ENCODE data around the gene RPS23. TPM values are rescaled to one million over a fixed set of nuclear protein-coding genes. Genes with fewer than 3 reads are reported as not detected.

The RPS23 gene
- total and polyA plus RNA-seq, 2 experiments from 2014 or later, result 702 to 1,239 TPM

DNA sequence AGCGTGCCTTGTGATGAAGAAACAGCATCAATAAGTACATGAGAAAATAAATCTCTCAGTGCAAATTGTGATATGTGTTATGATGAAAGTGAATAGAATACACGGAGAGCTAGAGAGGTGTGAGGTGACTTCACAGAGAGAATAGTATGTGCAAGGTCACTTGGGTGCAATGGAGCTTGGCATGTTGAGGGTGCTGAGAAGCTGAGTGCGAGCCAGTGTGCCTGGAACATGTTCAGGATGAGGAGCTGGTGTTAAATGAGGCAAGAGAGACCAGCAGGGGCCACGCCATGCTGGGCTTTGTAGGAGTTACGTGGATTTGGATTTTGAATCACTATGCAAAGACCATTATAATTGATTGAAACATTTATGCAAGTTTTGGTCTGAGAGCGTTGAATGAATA lies 12.8 kb upstream of the RPS23 start:
- Histone ChIP-seq H3K4me3 (no peak overlapping the region), H3K9me3 (ENCODE audit: low read depth) (no peaks in the 10 kb centered on the region), H3K4me1 (ENCODE audit: low read depth) (peaks cover 9% of the 10 kb centered on the region), H3K27me3 (no peaks in the 10 kb centered on the region), H3K36me3 (no peaks in the 10 kb centered on the region), H3K27ac (no peak overlapping the region)
- DNase-seq (ENCODE audit: low read depth in 1 of 2, low spot score in 1 of 2), result no peak
- TF ChIP-seq, protein P1, sequence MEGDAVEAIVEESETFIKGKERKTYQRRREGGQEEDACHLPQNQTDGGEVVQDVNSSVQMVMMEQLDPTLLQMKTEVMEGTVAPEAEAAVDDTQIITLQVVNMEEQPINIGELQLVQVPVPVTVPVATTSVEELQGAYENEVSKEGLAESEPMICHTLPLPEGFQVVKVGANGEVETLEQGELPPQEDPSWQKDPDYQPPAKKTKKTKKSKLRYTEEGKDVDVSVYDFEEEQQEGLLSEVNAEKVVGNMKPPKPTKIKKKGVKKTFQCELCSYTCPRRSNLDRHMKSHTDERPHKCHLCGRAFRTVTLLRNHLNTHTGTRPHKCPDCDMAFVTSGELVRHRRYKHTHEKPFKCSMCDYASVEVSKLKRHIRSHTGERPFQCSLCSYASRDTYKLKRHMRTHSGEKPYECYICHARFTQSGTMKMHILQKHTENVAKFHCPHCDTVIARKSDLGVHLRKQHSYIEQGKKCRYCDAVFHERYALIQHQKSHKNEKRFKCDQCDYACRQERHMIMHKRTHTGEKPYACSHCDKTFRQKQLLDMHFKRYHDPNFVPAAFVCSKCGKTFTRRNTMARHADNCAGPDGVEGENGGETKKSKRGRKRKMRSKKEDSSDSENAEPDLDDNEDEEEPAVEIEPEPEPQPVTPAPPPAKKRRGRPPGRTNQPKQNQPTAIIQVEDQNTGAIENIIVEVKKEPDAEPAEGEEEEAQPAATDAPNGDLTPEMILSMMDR (IDR thresholded peaks at IDR 0.05; ENCODE audit: low read depth, low read length), result no peak

DNA sequence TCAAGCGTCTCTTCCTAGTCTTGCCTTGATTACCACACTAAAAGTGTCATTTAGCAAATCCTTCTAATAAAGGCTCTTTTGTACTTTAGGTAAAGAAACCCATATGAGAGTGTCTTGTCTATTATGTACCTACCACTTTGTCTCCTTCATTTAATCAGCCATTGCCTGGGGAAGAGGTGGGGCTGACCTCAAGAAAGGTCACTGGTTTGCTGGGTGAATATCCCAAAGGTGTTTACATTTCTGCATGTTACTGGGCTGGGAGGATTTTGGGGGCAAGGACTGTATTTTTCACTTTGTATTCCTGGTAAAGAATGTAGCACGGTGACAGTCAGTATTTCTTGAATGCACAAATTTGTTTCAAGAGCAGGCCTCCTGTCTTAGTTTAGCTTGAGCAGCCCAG lies 11.9 kb upstream of the RPS23 start:
- H3K4me3 ChIP-seq, result no peak overlapping the region
- no peak overlapping the region for H3K27ac ChIP-seq
- H3K4me1 ChIP-seq (ENCODE audit: low read depth), result peaks cover 9% of the 10 kb centered on the region
- no peaks in the 10 kb centered on the region for H3K27me3 ChIP-seq
- H3K36me3 ChIP-seq, result no peaks in the 10 kb centered on the region
- no peak for DNase-seq (ENCODE audit: low read depth in 1 of 2, low spot score in 1 of 2)
- no peaks in the 10 kb centered on the region for H3K9me3 ChIP-seq (ENCODE audit: low read depth)
- TF ChIP-seq, protein P1 (IDR thresholded peaks at IDR 0.05; ENCODE audit: low read depth, low read length), result no peak

DNA sequence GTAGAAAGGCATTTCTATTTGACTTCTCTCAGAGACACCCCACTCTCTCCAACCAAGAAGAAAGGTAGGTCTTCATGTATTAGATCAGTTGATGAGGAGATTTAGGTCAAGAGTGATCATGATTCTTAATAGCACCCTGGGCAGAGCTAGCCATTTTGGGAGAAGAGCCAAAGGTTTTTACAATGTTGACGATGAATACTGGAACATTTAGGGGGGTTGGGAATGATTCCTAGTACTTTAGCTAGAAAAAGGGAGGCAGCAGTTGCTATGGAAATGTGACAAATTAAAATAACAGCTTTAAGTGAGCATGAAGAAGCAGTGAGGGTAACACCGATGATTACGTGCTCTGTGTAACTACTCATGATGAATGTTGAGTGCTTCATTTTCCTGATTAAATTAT lies 9.5 kb upstream of the RPS23 start:
- peaks cover 4% of the 10 kb centered on the region for H3K4me1 ChIP-seq (ENCODE audit: low read depth)
- H3K27me3 ChIP-seq, result no peaks in the 10 kb centered on the region
- no peak overlapping the region for H3K4me3 ChIP-seq
- H3K36me3 ChIP-seq, result no peaks in the 10 kb centered on the region
- TF ChIP-seq, protein P1 (IDR thresholded peaks at IDR 0.05; ENCODE audit: low read depth, low read length), result no peak
- no peaks in the 10 kb centered on the region for H3K9me3 ChIP-seq (ENCODE audit: low read depth)
- H3K27ac ChIP-seq, result no peak overlapping the region
- no peak for DNase-seq (ENCODE audit: low read depth in 1 of 2, low spot score in 1 of 2)

DNA sequence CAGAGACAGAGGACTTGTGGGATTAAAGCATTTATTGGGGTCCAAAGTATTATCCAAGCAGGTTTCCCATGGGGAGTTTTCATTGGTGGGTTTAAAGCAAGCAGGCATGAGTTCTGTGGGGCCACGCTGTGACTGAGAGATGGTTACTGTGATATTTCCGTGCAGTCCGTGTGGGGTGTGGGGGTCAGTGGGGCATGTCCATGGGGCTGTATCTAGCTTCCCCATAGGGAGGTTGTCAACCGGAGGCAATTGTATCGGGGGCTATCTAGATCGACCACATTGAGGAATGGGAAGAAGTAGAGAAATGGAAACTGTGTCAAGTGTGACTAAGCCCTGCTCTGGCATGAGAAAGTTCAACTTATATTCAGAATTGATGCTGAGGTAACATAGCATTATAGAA lies 7.1 kb upstream of the RPS23 start:
- no peak for DNase-seq (ENCODE audit: low read depth in 1 of 2, low spot score in 1 of 2)
- H3K36me3 ChIP-seq, result no peaks in the 10 kb centered on the region
- no peaks in the 10 kb centered on the region for H3K27me3 ChIP-seq
- TF ChIP-seq, protein P1 (IDR thresholded peaks at IDR 0.05; ENCODE audit: low read depth, low read length), result no peak
- no peak overlapping the region for H3K4me3 ChIP-seq
- peaks cover 4% of the 10 kb centered on the region for H3K4me1 ChIP-seq (ENCODE audit: low read depth)
- no peaks in the 10 kb centered on the region for H3K9me3 ChIP-seq (ENCODE audit: low read depth)
- H3K27ac ChIP-seq, result no peak overlapping the region

DNA sequence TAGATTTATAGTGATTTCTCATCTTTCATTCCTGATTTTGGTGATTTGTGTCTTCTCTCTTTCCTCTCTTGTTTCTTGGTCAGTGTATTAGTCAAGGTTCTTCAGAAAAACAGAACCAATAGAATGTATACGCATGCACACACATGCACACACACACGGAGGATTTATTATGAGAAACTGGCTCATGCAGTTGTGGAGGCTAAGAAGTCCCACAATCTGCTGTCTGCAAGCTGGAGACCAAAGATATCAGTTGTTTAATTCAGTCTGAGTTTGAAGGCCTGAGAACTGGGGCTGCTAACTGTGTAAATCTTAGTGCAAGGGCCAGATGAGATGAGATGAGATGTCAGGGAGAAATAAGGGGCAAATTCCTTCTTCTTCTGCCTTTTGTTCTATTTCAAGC lies 5.7 kb upstream of the RPS23 start:
- Histone ChIP-seq H3K4me1 (ENCODE audit: low read depth) (no peaks in the 10 kb centered on the region), H3K27ac (no peak overlapping the region), H3K4me3 (no peak overlapping the region), H3K36me3 (no peaks in the 10 kb centered on the region), H3K9me3 (ENCODE audit: low read depth) (no peaks in the 10 kb centered on the region), H3K27me3 (no peaks in the 10 kb centered on the region)
- no peak for DNase-seq (ENCODE audit: low read depth in 1 of 2, low spot score in 1 of 2)
- TF ChIP-seq, protein P1 (IDR thresholded peaks at IDR 0.05; ENCODE audit: low read depth, low read length), result no peak
